Upper lobe of left lung (tissue), 4 donors: ENCODE measurements around the gene POU3F1.

Experiments
- EP300 ChIP-seq, 4 donors: sonication (generic); formaldehyde crosslinking; IDR thresholded peaks; one replicate each; pipeline ENCODE4 v1.5.1; 2017; ENCODE audit warnings: antibody characterized with exemption in 4 of 4, control low read depth in 2 of 4
- POLR2A ChIP-seq, 4 donors: fragments of 450-650 bp; IDR thresholded peaks; one replicate each; pipeline ENCODE4 v1.5.1; 2016 to 2017; ENCODE audit warnings: antibody characterized with exemption in 4 of 4, mild to moderate bottlenecking in 2 of 4
- TF ChIP-seq, protein P1 (sequence below), 6 experiments: fragments of 450-650 bp in 4 of 6; fragments of 200-600 bp in 2 of 6; sonication (generic) in 2 of 6; IDR thresholded peaks; one replicate each; pipeline ENCODE4 v1.5.1; 2016 to 2019; ENCODE audit warnings: antibody characterized with exemption in 6 of 6

DNA sequence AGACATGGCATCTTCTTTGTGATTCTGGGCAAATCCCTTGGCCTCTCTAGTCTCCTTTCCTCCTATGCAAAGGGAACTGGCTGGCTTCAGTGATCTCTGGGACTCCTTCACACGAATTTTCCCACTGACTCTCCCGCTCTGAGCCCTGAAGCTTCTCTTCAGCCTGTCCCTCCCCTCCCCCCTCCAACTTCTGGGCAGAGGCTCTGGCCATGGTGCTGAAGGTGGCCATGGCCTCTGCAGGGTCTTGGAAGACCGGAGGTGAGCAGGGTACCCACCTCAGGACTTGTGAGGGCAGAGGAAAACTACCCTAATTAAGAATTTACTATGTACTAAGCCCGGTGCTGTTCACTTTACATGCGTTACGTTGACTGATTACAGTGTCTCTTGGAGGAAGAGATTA, 29.4 kb upstream of the POU3F1 start:
- TF ChIP-seq, protein P1, sequence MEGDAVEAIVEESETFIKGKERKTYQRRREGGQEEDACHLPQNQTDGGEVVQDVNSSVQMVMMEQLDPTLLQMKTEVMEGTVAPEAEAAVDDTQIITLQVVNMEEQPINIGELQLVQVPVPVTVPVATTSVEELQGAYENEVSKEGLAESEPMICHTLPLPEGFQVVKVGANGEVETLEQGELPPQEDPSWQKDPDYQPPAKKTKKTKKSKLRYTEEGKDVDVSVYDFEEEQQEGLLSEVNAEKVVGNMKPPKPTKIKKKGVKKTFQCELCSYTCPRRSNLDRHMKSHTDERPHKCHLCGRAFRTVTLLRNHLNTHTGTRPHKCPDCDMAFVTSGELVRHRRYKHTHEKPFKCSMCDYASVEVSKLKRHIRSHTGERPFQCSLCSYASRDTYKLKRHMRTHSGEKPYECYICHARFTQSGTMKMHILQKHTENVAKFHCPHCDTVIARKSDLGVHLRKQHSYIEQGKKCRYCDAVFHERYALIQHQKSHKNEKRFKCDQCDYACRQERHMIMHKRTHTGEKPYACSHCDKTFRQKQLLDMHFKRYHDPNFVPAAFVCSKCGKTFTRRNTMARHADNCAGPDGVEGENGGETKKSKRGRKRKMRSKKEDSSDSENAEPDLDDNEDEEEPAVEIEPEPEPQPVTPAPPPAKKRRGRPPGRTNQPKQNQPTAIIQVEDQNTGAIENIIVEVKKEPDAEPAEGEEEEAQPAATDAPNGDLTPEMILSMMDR (IDR thresholded peaks at IDR 0.05), result no peak
- TF ChIP-seq EP300 (IDR thresholded peaks at IDR 0.05), result no peak
- no peak for TF ChIP-seq POLR2A (IDR thresholded peaks at IDR 0.05)
